ENCODE data around the gene MAMLD1.

MAMLD1 gene

GRCh38 chrX:150459196-150459595 lies 96.1 kb downstream of the MAMLD1 start:
- DNase-seq (ENCODE audit: low spot score): no peak

GRCh38 chrX:150460063-150460462 lies 96.9 kb downstream of the MAMLD1 start:
- no peak for DNase-seq (ENCODE audit: low spot score)

GRCh38 chrX:150460781-150461180 lies 97.7 kb downstream of the MAMLD1 start:
- DNase-seq (ENCODE audit: low spot score): no peak

GRCh38 chrX:150463566-150463965 lies 100.4 kb downstream of the MAMLD1 start:
- no peak for DNase-seq (ENCODE audit: low spot score)

GRCh38 chrX:150464001-150464400 lies 100.9 kb downstream of the MAMLD1 start:
- DNase-seq (ENCODE audit: low spot score): no peak

- DNase-seq (ENCODE audit: low spot score): no peak
Observed at GRCh38 chrX:150465326-150465725, 102.2 kb downstream of the MAMLD1 start.

- DNase-seq (ENCODE audit: low spot score): no peak
Observed at GRCh38 chrX:150465881-150466775, 103.0 kb downstream of the MAMLD1 start.

GRCh38 chrX:150472306-150472705 lies 109.2 kb downstream of the MAMLD1 start:
- no peak for DNase-seq (ENCODE audit: low spot score)

GRCh38 chrX:150473371-150473770 lies 110.3 kb downstream of the MAMLD1 start:
- no peak for DNase-seq (ENCODE audit: low spot score)

GRCh38 chrX:150475461-150475860 lies 112.3 kb downstream of the MAMLD1 start:
- DNase-seq (ENCODE audit: low spot score): no peak

GRCh38 chrX:150476164-150476699 lies 113.1 kb downstream of the MAMLD1 start:
- DNase-seq (ENCODE audit: low spot score): peak; percentile 35

- no peak for DNase-seq (ENCODE audit: low spot score)
Observed at GRCh38 chrX:150477371-150477770, 114.3 kb downstream of the MAMLD1 start.

- no peak for DNase-seq (ENCODE audit: low spot score)
Observed at GRCh38 chrX:150478496-150479492, 115.7 kb downstream of the MAMLD1 start.

- DNase-seq (ENCODE audit: low spot score): peak; percentile 21
Observed at GRCh38 chrX:150482537-150483206, 119.6 kb downstream of the MAMLD1 start.

- no peak for DNase-seq (ENCODE audit: low spot score)
Observed at GRCh38 chrX:150483356-150483985, 120.4 kb downstream of the MAMLD1 start.

GRCh38 chrX:150486011-150486410 lies 122.9 kb downstream of the MAMLD1 start:
- peak; percentile 41 for DNase-seq (ENCODE audit: low spot score)

GRCh38 chrX:150487369-150488094 lies 124.4 kb downstream of the MAMLD1 start:
- no peak for DNase-seq (ENCODE audit: low spot score)

GRCh38 chrX:150489359-150490015 lies 126.4 kb downstream of the MAMLD1 start:
- no peak for DNase-seq (ENCODE audit: low spot score)

- DNase-seq (ENCODE audit: low spot score): no peak
Observed at GRCh38 chrX:150495496-150495895, 132.4 kb downstream of the MAMLD1 start.

- peak; percentile 9 for DNase-seq (ENCODE audit: low spot score)
Observed at GRCh38 chrX:150499240-150499639, 136.1 kb downstream of the MAMLD1 start.
